Type B pancreatic cell (in vitro differentiated cells): ENCODE results near the gene EMILIN3. TPM values are rescaled to one million over a fixed set of nuclear protein-coding genes. Genes with fewer than 3 reads are reported as not detected.

Source experiments
- DNase-seq: peaks from one replicate; pipeline ENCODE4 v3.0.0; 2021; ENCODE audit warnings: mixed read lengths; ENCODE audit not compliant: unreplicated experiment; ENCODE audit errors: extremely low spot score
- H3K27ac Mint-ChIP-seq: 2 replicates; pipeline ENCODE4 v1.8.0; 2021; ENCODE audit warnings: mild to moderate bottlenecking, mixed read lengths
- H3K27me3 Mint-ChIP-seq: 2 replicates; pipeline ENCODE4 v1.8.0; 2021; ENCODE audit warnings: mixed read lengths
- H3K36me3 Mint-ChIP-seq: 2 replicates; pipeline ENCODE4 v1.8.0; 2021; ENCODE audit warnings: mixed read lengths
- H3K4me1 Mint-ChIP-seq: one replicate; pipeline ENCODE4 v1.8.0; 2021; ENCODE audit warnings: mixed read lengths; ENCODE audit not compliant: unreplicated experiment
- H3K4me3 Mint-ChIP-seq: 2 replicates; pipeline ENCODE4 v1.8.0; 2021; ENCODE audit warnings: mild to moderate bottlenecking, mixed read lengths
- H3K9me3 Mint-ChIP-seq: 2 replicates; pipeline ENCODE4 v1.8.0; 2021; ENCODE audit warnings: mixed read lengths
- total RNA-seq: library from RNA; stranded (reverse); gene quantifications from 2 replicates; pipeline ENCODE4 v1.2.1, GENCODE V29; 2021; ENCODE audit warnings: low replicate concordance
- TF ChIP-seq, protein P1 (sequence below): fragments of 200-600 bp; sonication (generic); conservative IDR thresholded peaks from 2 replicates; pipeline ENCODE4 v1.5.0; 2021; ENCODE audit warnings: antibody characterized with exemption, mild to moderate bottlenecking

The EMILIN3 gene
- total RNA-seq, 1 donor from 2014 or later, result 10.3 TPM

DNA sequence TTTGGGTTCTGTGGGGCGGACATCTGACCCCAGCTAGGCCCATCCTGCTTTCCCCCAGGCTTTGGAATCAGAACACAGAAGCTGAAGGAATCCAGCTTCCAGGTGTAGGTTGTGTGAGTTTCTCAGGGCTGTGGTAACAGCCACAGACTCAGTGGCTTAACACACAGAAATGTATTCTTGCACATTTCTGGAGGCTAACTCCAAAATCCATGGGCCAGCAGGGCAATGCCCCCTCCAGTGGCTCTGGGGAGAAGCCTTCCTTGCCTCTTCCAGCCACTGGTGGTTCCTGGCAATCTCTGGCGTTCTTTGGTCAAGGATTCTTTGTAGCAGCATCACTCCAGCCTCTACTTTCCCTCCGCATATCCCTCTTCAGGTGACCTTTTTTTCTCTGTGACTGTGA lies 1.3 kb upstream of the EMILIN3 start:
- peaks cover 5% of the 10 kb centered on the region for H3K9me3 Mint-ChIP-seq
- H3K4me3 Mint-ChIP-seq, result peak overlapping the region; percentile 88
- no peak for DNase-seq
- no peak overlapping the region for H3K27ac Mint-ChIP-seq
- H3K27me3 Mint-ChIP-seq, result peaks cover 38% of the 10 kb centered on the region
- no peaks in the 10 kb centered on the region for H3K36me3 Mint-ChIP-seq
- H3K4me1 Mint-ChIP-seq, result peaks cover 14% of the 10 kb centered on the region
- TF ChIP-seq, protein P1, sequence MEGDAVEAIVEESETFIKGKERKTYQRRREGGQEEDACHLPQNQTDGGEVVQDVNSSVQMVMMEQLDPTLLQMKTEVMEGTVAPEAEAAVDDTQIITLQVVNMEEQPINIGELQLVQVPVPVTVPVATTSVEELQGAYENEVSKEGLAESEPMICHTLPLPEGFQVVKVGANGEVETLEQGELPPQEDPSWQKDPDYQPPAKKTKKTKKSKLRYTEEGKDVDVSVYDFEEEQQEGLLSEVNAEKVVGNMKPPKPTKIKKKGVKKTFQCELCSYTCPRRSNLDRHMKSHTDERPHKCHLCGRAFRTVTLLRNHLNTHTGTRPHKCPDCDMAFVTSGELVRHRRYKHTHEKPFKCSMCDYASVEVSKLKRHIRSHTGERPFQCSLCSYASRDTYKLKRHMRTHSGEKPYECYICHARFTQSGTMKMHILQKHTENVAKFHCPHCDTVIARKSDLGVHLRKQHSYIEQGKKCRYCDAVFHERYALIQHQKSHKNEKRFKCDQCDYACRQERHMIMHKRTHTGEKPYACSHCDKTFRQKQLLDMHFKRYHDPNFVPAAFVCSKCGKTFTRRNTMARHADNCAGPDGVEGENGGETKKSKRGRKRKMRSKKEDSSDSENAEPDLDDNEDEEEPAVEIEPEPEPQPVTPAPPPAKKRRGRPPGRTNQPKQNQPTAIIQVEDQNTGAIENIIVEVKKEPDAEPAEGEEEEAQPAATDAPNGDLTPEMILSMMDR, result no peak

DNA sequence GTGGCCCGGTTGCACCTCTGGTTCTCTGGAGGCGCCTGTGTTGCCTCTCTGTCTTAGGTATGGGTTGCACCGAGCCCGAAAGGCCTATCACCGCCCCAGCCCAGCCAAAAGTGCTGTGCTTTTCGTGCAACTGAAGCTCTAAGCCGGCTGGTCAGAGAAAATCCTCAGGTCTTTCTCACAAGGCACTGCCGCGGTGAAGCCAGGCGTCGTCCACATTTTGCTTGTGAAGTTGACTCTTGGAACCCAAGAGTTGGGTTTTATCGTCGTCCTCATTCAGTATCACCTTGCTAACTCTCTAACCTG lies 726 bp upstream of the EMILIN3 start:
- no peak for DNase-seq
- Mint-ChIP-seq H3K36me3 (no peaks in the 10 kb centered on the region), H3K4me1 (peaks cover 10% of the 10 kb centered on the region), H3K27me3 (peaks cover 34% of the 10 kb centered on the region), H3K9me3 (peaks cover 5% of the 10 kb centered on the region), H3K4me3 (peak overlapping the region; percentile 88), H3K27ac (no peak overlapping the region)
- TF ChIP-seq, protein P1, result no peak

DNA sequence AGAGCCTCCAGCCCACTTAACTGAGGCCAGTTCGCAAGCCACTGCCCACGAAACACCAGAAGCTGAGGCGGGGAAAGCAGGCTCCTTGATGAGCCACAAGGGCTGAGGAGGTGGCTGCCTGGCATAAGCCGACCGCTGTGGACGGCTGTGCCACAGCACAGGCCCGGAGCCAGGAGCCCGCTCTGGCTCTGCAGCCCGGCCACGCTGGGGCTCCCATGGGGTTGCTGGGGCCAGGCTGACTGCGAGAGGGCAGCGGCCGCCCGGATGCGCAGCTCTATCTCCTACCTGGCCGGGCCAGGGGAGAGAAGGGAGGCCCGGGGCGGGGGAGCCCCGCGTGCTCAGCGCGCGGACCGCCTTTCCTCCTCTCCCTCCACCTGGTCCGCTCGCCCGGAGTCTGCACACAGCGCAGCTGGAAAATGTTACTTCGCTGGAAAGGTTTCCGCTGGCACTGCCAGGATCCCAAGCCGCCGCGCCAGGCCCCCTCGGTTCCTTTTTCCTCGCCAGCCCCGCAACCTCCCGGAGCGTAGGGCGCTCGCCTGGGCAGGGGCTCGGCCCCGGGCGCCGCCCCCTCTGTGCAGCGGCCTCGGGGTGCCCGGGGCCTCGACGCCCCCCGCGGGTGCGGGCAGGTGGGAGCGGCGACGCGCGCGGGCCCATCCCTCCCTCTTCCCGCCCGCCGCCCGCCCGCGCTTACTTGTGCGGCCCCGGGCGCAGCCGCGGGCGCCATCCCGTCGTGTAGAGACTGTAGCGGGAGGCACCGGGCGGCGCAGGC lies 657 bp downstream of the EMILIN3 start:
- TF ChIP-seq, protein P1, result no peak
- H3K36me3 Mint-ChIP-seq, result no peaks in the 10 kb centered on the region
- H3K9me3 Mint-ChIP-seq, result peaks cover under 1% of the 10 kb centered on the region
- DNase-seq, result no peak
- peaks cover 34% of the 10 kb centered on the region for H3K27me3 Mint-ChIP-seq
- peak overlapping the region; percentile 71 for H3K4me3 Mint-ChIP-seq
- H3K27ac Mint-ChIP-seq, result no peak overlapping the region
- peaks cover 10% of the 10 kb centered on the region for H3K4me1 Mint-ChIP-seq

DNA sequence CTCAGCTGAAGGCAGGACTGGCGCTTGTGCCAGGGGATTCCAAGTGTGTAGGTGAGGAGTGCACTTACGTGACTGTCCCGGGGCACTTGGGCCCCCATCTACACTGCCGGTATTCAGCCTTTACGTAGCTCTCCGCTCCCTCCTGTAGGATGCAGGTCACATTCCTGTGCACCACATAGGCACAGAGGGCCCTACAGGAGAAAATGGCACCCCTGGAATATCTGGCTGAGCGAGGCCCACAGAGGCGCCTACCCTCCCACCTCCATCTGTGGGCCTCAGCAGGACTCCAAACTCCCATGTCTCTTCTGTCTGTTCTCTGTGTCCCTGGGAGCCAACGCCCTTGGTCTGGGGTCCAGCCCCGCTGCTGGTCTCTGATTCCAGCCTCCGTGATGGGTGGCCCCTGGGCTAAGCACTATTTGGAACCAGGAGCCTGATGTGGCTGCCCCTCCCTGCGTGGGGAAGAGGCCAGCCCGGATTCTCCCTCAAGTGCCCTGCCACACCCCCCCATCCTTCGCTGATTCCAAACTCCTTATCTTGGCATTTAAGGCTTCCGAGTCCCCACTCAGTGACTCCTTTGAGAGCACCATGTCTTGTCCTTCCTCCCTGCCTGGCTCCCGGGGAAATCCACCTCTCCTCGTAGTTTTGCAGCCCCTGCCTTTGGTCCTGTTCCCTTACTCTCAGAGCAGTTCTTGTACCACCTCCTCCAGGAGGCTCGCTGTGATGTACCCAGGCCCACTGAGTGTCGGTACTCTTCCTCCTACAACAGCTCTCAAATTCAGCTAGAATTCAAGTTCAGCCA lies 1.5 kb downstream of the EMILIN3 start:
- H3K36me3 Mint-ChIP-seq, result no peaks in the 10 kb centered on the region
- H3K27me3 Mint-ChIP-seq, result peaks cover 34% of the 10 kb centered on the region
- no peaks in the 10 kb centered on the region for H3K9me3 Mint-ChIP-seq
- TF ChIP-seq, protein P1, result no peak
- no peak for DNase-seq
- H3K4me1 Mint-ChIP-seq, result peaks cover 10% of the 10 kb centered on the region
- H3K27ac Mint-ChIP-seq, result no peak overlapping the region
- H3K4me3 Mint-ChIP-seq, result peak overlapping the region; percentile 71

DNA sequence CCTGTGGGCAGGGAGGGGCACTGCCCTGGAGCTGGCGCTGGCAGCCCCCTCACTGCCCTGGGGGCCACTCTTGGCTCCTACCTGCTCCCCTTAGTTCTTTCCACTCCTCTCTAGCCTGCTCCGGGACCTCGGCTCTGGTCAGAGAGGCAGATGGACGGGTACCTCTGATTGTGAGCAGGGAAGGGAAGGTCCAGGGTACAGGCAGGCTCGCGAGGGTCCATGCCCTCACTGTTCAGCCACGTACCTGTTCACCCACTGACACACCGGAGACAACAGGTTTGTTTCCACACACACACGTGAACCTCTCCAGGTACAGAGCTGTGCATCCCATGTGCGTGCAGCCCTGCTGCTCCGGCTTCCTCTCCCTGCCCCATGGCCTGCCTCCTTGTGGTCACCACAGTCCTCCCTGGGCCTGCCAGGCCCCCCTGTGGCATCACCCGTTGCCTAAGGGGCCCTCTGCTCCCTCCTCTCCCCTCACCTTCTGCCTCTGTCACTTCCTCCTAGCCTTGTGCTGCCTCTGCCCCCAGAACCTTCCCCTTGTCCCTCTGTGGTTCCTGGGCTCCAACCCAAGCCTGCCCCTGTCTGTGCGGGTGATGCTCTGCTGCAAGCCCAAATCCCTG lies 2.3 kb downstream of the EMILIN3 start:
- DNase-seq, result no peak
- Mint-ChIP-seq H3K27me3 (peaks cover 32% of the 10 kb centered on the region), H3K4me3 (no peak overlapping the region), H3K4me1 (peaks cover 10% of the 10 kb centered on the region), H3K9me3 (no peaks in the 10 kb centered on the region), H3K27ac (no peak overlapping the region), H3K36me3 (no peaks in the 10 kb centered on the region)
- TF ChIP-seq, protein P1, result no peak
